Muscle of leg (tissue), 16 donors: Measurements from ENCODE around the gene EMID1. TPM values are rescaled to one million over a fixed set of nuclear protein-coding genes. Genes with fewer than 3 reads are reported as not detected.

Experiments
- DNase-seq: peaks from one replicate; pipeline ENCODE4 v3.0.0; 2013
- H3K27ac ChIP-seq: one replicate; pipeline ENCODE4 v1.5.1; 2013; ENCODE audit warnings: mild to moderate bottlenecking, low read length, control low read depth
- H3K27me3 ChIP-seq: one replicate; pipeline ENCODE4 v1.6.1; 2013; ENCODE audit warnings: low read length; ENCODE audit not compliant: control insufficient read depth, insufficient read depth
- H3K36me3 ChIP-seq: one replicate; pipeline ENCODE4 v1.6.1; 2013; ENCODE audit warnings: low read length; ENCODE audit not compliant: control insufficient read depth, insufficient read depth
- H3K4me1 ChIP-seq: one replicate; pipeline ENCODE4 v1.6.1; 2013; ENCODE audit warnings: low read length; ENCODE audit not compliant: control insufficient read depth, insufficient read depth
- H3K4me3 ChIP-seq: one replicate; pipeline ENCODE4 v1.5.1; 2013; ENCODE audit warnings: low read length, control low read depth
- H3K9me3 ChIP-seq: replicated peaks from 2 replicates; pipeline ENCODE4 v1.6.1; 2013; ENCODE audit warnings: low read depth, low read length; ENCODE audit not compliant: control insufficient read depth
- WGBS: methylation state at CpG from one replicate; pipeline ENCODE4 v1.1.5; 2013; ENCODE audit warnings: missing lambda C conversion rate; ENCODE audit not compliant: insufficient coverage; 5-methylcytosine and 5-hydroxymethylcytosine counted together
- long read RNA-seq, 11 donors: transcript quantifications; one replicate each; lab custom pipeline, GENCODE V29; 2026
- polyA plus RNA-seq, 8 donors: library from polyadenylated mRNA; unstranded; fragments of 120-200 nt; gene quantifications; one replicate each; pipeline versions ENCODE4 v1.2.1 to v1.2.3, GENCODE V29; 2013; ENCODE audit warnings: inconsistent platforms in 1 of 8, low replicate concordance in 1 of 8; ENCODE audit not compliant: insufficient read length in 8 of 8, insufficient read depth in 1 of 8
- total RNA-seq: library from RNA; stranded (reverse); fragments of 120-200 nt; gene quantifications from one replicate; pipeline ENCODE4 v1.2.4, GENCODE V29; 2013

EMID1 gene
- total RNA-seq (5.7 TPM), polyA plus RNA-seq (10 to 100 TPM in 1 of 8 donors, 1 to 10 TPM in 7; 5.2 to 20.4 (median 7.6) TPM)
- long read RNA-seq, donor 1, result 0 reads
- long read RNA-seq, donor 2, result 0 reads
- long read RNA-seq, donor 3, partial matches to known transcripts, result 0 of 1 reads
- long read RNA-seq, donor 3, other reads (novel, unspliced or antisense), result 0 of 1 reads
- long read RNA-seq, donor 4, partial matches to known transcripts, result 0 of 3 reads
- long read RNA-seq, donor 4, other reads (novel, unspliced or antisense), result 0 of 3 reads
- long read RNA-seq, donor 5, partial matches to known transcripts, result 0 of 3 reads
- long read RNA-seq, donor 5, other reads (novel, unspliced or antisense), result 0 of 3 reads
- long read RNA-seq, donor 6, partial matches to known transcripts, result 0 of 3 reads
- long read RNA-seq, donor 6, other reads (novel, unspliced or antisense), result 0 of 3 reads
- long read RNA-seq, donor 7, partial matches to known transcripts, result 0 of 3 reads
- long read RNA-seq, donor 7, other reads (novel, unspliced or antisense), result 0 of 3 reads
- long read RNA-seq, donor 8, partial matches to known transcripts, result 0 of 2 reads
- long read RNA-seq, donor 8, other reads (novel, unspliced or antisense), result 0 of 2 reads
- long read RNA-seq, donor 9, result 0 reads
- long read RNA-seq, donor 10, partial matches to known transcripts, result 0 of 4 reads
- long read RNA-seq, donor 10, other reads (novel, unspliced or antisense), result 0 of 4 reads
- long read RNA-seq, donor 11, partial matches to known transcripts, result 0 of 1 reads
- long read RNA-seq, donor 11, other reads (novel, unspliced or antisense), result 0 of 1 reads

- no peaks in the 10 kb centered on the region for H3K36me3 ChIP-seq
- H3K4me3 ChIP-seq, result peak within 1 kb of the TSS; percentile 76
- DNase-seq, result peak; percentile 58
- WGBS, result 1% methylated on average over 78 of the region's 90 CpGs
- peaks cover 31% of the 10 kb centered on the region for H3K4me1 ChIP-seq
- peaks cover 13% of the 10 kb centered on the region for H3K27me3 ChIP-seq
- H3K27ac ChIP-seq, result no peak within 1 kb of the TSS
- H3K9me3 ChIP-seq, result no peaks in the 10 kb centered on the region
These were observed at the start of gene EMID1 for GRCh38 chr22:29205594-29206371. Gene EMID1, plus strand, starts transcription at chr22:29205896. Its CDS starts 143 bp downstream, at chr22:29206039.

- Histone ChIP-seq H3K4me1 (peaks cover 37% of the 10 kb centered on the region), H3K9me3 (no peaks in the 10 kb centered on the region), H3K27me3 (no peaks in the 10 kb centered on the region), H3K36me3 (no peaks in the 10 kb centered on the region), H3K27ac (no peak overlapping the region), H3K4me3 (no peak overlapping the region)
- no peak for DNase-seq
- 78% methylated on average over 1 of the region's 1 CpG for WGBS
These were observed 49.7 kb upstream of the EMID1 start for GRCh38 chr22:29155966-29156365.

DNA sequence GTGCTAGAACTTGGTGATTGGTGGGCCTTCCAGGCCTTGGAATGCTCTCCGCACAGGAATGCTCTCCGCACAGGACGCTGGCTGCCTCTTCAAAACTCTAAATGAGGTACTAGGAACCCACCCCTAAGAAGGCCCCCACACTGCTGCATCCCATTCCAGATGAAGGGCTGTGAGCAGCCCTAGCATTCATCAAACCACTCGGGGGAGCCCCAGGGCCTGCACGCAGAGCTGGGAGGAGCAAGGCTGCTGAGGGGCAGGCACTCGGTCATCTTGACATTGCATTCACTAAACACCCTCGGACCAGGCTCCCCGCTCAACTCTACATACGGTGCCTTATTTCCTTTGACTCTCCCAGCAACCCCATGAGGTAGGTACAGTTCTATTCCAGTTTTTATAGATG is 49.2 kb upstream of the EMID1 start:
- Histone ChIP-seq H3K4me1 (peaks cover 31% of the 10 kb centered on the region), H3K36me3 (no peaks in the 10 kb centered on the region), H3K27me3 (no peaks in the 10 kb centered on the region), H3K4me3 (no peak overlapping the region), H3K9me3 (no peaks in the 10 kb centered on the region), H3K27ac (no peak overlapping the region)
- WGBS, result no CpG with 5 or more reads among the region's 9 CpGs
- peak; percentile 35 for DNase-seq

- H3K4me3 ChIP-seq, result no peak overlapping the region
- WGBS, result 85% methylated on average over 11 of the region's 11 CpGs
- no peak for DNase-seq
These were observed 47.7 kb upstream of the EMID1 start for GRCh38 chr22:29157759-29158535.

DNA sequence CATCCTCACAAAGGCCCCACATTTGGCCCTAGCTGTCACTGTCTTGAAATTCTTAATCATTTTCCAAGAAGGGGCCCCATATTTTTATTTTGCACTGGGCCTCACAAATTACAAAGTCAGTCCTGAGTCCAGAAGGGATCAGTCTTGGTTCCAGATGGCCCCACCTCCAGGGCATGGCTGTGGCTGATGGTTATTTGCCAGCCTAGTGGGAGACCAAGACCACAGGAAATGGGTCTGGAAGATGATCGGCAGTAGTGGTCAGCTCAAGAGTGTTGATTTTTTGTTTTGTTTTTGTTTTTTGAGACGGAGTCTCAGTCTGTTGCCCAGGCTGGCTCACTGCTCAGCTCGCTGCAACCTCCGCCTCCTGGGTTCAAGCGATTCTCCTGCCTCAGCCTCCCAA is 47.1 kb upstream of the EMID1 start:
- Histone ChIP-seq H3K4me1 (peaks cover 12% of the 10 kb centered on the region), H3K27me3 (no peaks in the 10 kb centered on the region), H3K27ac (no peak overlapping the region), H3K4me3 (no peak overlapping the region), H3K36me3 (no peaks in the 10 kb centered on the region), H3K9me3 (no peaks in the 10 kb centered on the region)
- 75% methylated on average over 1 of the region's 5 CpGs for WGBS
- DNase-seq, result no peak

More at GRCh38 chr22:29157759-29158535, 47.7 kb upstream of the EMID1 start:
- Histone ChIP-seq H3K36me3 (no peaks in the 10 kb centered on the region), H3K4me1 (peaks cover 18% of the 10 kb centered on the region), H3K27me3 (no peaks in the 10 kb centered on the region), H3K27ac (no peak overlapping the region), H3K9me3 (no peaks in the 10 kb centered on the region)

- Histone ChIP-seq H3K27ac (no peak overlapping the region), H3K27me3 (no peaks in the 10 kb centered on the region)
- 90% methylated on average over 8 of the region's 13 CpGs for WGBS
These were observed 41.9 kb upstream of the EMID1 start for GRCh38 chr22:29163808-29164207.

GRCh38 chr22:29165321-29166060 is 40.2 kb upstream of the EMID1 start:
- no peaks in the 10 kb centered on the region for H3K36me3 ChIP-seq
- DNase-seq, result no peak
- no peak overlapping the region for H3K4me3 ChIP-seq
- no peak overlapping the region for H3K27ac ChIP-seq
- H3K9me3 ChIP-seq, result no peaks in the 10 kb centered on the region
- H3K27me3 ChIP-seq, result no peaks in the 10 kb centered on the region
- no peaks in the 10 kb centered on the region for H3K4me1 ChIP-seq
- WGBS, result 77% methylated on average over 6 of the region's 11 CpGs

More at GRCh38 chr22:29163808-29164207, 41.9 kb upstream of the EMID1 start:
- Histone ChIP-seq H3K4me3 (no peak overlapping the region), H3K4me1 (no peaks in the 10 kb centered on the region), H3K9me3 (no peaks in the 10 kb centered on the region), H3K36me3 (no peaks in the 10 kb centered on the region)
- no peak for DNase-seq

DNA sequence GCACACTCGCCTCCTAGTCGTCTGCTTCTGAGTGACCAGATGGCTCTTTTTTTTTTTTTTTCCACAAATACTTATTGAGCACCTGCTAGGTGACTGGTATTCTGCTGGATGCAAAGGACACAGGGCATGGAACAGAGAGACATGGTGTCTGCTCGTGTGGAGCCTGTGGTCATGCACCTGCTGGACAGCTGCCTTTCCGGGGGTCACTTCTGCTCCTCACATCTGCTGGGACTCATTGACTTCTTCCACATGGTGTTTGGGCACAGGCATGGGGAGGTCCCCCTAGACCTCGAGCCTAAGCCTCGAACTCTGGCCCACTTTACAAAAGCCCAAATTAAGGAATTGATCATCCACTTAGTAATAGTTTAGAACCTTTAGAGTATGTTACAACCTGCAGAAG is 39.5 kb upstream of the EMID1 start:
- no peaks in the 10 kb centered on the region for H3K27me3 ChIP-seq
- no peak overlapping the region for H3K4me3 ChIP-seq
- DNase-seq, result no peak
- WGBS, result no CpG with 5 or more reads among the region's 6 CpGs
- no peaks in the 10 kb centered on the region for H3K4me1 ChIP-seq
- no peak overlapping the region for H3K27ac ChIP-seq
- no peaks in the 10 kb centered on the region for H3K9me3 ChIP-seq
- no peaks in the 10 kb centered on the region for H3K36me3 ChIP-seq
